ENCODE data around the gene ANAPC2. TPM values are rescaled to one million over a fixed set of nuclear protein-coding genes. Genes with fewer than 3 reads are reported as not detected.

Gene ANAPC2, protein sequence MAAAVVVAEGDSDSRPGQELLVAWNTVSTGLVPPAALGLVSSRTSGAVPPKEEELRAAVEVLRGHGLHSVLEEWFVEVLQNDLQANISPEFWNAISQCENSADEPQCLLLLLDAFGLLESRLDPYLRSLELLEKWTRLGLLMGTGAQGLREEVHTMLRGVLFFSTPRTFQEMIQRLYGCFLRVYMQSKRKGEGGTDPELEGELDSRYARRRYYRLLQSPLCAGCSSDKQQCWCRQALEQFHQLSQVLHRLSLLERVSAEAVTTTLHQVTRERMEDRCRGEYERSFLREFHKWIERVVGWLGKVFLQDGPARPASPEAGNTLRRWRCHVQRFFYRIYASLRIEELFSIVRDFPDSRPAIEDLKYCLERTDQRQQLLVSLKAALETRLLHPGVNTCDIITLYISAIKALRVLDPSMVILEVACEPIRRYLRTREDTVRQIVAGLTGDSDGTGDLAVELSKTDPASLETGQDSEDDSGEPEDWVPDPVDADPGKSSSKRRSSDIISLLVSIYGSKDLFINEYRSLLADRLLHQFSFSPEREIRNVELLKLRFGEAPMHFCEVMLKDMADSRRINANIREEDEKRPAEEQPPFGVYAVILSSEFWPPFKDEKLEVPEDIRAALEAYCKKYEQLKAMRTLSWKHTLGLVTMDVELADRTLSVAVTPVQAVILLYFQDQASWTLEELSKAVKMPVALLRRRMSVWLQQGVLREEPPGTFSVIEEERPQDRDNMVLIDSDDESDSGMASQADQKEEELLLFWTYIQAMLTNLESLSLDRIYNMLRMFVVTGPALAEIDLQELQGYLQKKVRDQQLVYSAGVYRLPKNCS
- total RNA-seq (2014; rRNA removed; shearing (Covaris generic); ENCODE audit: low replicate concordance), result 16.8 and 28.0 TPM in 2 replicates

GRCh38 chr9:137188490-137189296 lies at the start of gene ANAPC2, which contains the start of gene SSNA1:
Gene ANAPC2 (minus strand): TSS chr9:137188560. CDS start chr9:137188532, 28 bp downstream.
Gene SSNA1 (plus strand): TSS chr9:137188676. CDS start chr9:137188727, 51 bp downstream.
- H2AFZ ChIP-seq (ENCODE audit: low read length), result no peak within 1 kb of the TSS
- peak within 1 kb of the TSS; percentile 77 for H3K4me2 ChIP-seq (ENCODE audit: low read depth, low read length, poor library complexity, severe bottlenecking)
- peaks cover 32% of the 10 kb centered on the region for H3K4me1 ChIP-seq (ENCODE audit: low read length)
- no peaks in the 10 kb centered on the region for H3K9me2 ChIP-seq (replicated peaks; ENCODE audit: insufficient read depth, low read length)
- no peaks in the 10 kb centered on the region for H3K27me3 ChIP-seq (ENCODE audit: low read length)
- no peaks in the 10 kb centered on the region for H3K9me3 ChIP-seq (ENCODE audit: low read length)
- peaks cover 33% of the 10 kb centered on the region for H3K79me2 ChIP-seq (ENCODE audit: low read length)
- peak within 1 kb of the TSS; percentile 75 for H3K27ac ChIP-seq (ENCODE audit: low read length)
- H4K20me1 ChIP-seq (ENCODE audit: insufficient read depth, low read depth, low read length), result peaks cover 22% of the 10 kb centered on the region
- H3K36me3 ChIP-seq (ENCODE audit: insufficient read depth, low read length), result no peaks in the 10 kb centered on the region
- DNase-seq, result peak; percentile 98
- H3K4me3 ChIP-seq (ENCODE audit: low read length), result peak within 1 kb of the TSS; percentile 87
- H3K9ac ChIP-seq (ENCODE audit: low read length), result peak within 1 kb of the TSS; percentile 86

DNA sequence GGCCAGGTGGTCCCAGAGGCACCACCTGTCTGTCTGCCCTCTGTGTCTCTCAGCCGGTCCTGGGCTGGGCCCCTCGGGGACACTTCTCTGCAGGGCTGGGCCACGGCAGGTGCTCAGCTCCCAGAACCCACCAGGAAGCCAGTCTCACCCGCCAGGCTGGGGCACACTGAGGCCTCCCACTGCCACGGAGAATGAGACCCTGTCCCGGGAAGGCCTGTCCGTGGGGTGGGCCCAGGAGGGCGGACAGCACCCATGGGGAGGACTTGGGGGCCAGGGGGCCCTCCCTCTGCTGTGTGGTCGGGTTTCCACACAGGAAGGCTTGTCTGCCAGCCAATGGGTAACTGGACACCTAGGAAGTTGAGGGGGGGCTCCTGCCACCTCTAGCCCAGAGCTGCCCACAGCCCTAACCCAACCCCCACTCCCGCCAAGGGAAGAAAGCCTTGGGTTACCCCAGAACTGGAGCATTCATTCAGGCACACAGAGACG lies 48.6 kb upstream of the ANAPC2 start:
- H3K9ac ChIP-seq (ENCODE audit: low read length), result peak overlapping the region; percentile 36
- no peak overlapping the region for H3K27ac ChIP-seq (ENCODE audit: low read length)
- no peak for DNase-seq
- H3K9me3 ChIP-seq (ENCODE audit: low read length), result no peaks in the 10 kb centered on the region
- peak overlapping the region; percentile 30; the same call in 1 of the 2 replicates for H3K4me3 ChIP-seq (ENCODE audit: low read length)
- H4K20me1 ChIP-seq (ENCODE audit: insufficient read depth, low read depth, low read length), result peaks cover 40% of the 10 kb centered on the region
- H3K27me3 ChIP-seq (ENCODE audit: low read length), result no peaks in the 10 kb centered on the region
- peaks cover 4% of the 10 kb centered on the region for H3K36me3 ChIP-seq (ENCODE audit: insufficient read depth, low read length)
- peak overlapping the region; percentile 52 for H3K4me2 ChIP-seq (ENCODE audit: low read depth, low read length, poor library complexity, severe bottlenecking)
- peaks cover 55% of the 10 kb centered on the region for H3K4me1 ChIP-seq (ENCODE audit: low read length)
- H3K79me2 ChIP-seq (ENCODE audit: low read length), result 0 out of 2 replicates have a peak, but pooled peaks cover 4% of the 10 kb centered on the region
- H2AFZ ChIP-seq (ENCODE audit: low read length), result no peak overlapping the region
- no peaks in the 10 kb centered on the region for H3K9me2 ChIP-seq (replicated peaks; ENCODE audit: insufficient read depth, low read length)

DNA sequence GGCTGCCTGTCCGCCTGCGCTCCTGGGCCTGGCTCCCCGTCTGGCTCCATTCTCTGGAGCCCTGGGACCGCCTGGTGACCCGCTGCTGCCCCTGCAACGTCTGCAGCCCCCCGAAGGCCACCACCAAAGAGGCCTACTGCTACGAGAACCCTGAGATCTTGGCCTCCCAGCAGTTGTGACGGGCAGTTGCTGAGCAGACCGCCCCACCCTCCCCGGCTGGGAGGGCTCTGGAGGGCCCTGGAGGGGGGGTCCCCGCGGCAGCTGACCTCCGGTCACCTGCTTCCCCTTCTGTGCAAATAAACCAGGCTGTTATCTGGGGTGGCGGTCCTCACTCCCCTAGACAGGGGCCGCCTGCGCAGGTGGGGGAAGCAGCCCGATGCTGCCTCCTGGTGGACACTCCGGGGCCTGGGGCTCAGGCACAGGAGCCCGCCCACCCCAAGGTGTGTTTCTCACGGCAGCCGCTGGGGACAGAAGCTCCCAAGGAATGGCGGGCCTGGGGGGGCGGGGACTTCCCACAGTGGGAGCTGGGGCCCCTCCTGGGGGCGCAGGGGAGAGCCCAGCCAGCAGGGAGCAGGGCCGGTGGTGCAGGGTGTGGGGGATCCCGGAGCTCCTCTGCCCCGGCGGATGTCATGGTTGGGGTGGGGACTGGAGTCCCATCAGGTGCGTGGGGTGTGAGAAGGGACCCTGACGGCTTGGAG lies 48.0 kb upstream of the ANAPC2 start:
- DNase-seq, result peak; percentile 95
- Histone ChIP-seq H3K9ac (ENCODE audit: low read length) (peak overlapping the region; percentile 36), H3K4me2 (ENCODE audit: low read depth, low read length, poor library complexity, severe bottlenecking) (peak overlapping the region; percentile 52), H3K4me1 (ENCODE audit: low read length) (peaks cover 54% of the 10 kb centered on the region), H3K27me3 (ENCODE audit: low read length) (no peaks in the 10 kb centered on the region), H3K4me3 (ENCODE audit: low read length) (peak overlapping the region; percentile 30; the same call in 1 of the 2 replicates), H3K9me2 (replicated peaks; ENCODE audit: insufficient read depth, low read length) (no peaks in the 10 kb centered on the region), H2AFZ (ENCODE audit: low read length) (no peak overlapping the region), H3K79me2 (ENCODE audit: low read length) (no peaks in the 10 kb centered on the region), H4K20me1 (ENCODE audit: insufficient read depth, low read depth, low read length) (peaks cover 35% of the 10 kb centered on the region; the same call in 1 of the 2 replicates), H3K36me3 (ENCODE audit: insufficient read depth, low read length) (no peaks in the 10 kb centered on the region), H3K9me3 (ENCODE audit: low read length) (no peaks in the 10 kb centered on the region), H3K27ac (ENCODE audit: low read length) (no peak overlapping the region)

DNA sequence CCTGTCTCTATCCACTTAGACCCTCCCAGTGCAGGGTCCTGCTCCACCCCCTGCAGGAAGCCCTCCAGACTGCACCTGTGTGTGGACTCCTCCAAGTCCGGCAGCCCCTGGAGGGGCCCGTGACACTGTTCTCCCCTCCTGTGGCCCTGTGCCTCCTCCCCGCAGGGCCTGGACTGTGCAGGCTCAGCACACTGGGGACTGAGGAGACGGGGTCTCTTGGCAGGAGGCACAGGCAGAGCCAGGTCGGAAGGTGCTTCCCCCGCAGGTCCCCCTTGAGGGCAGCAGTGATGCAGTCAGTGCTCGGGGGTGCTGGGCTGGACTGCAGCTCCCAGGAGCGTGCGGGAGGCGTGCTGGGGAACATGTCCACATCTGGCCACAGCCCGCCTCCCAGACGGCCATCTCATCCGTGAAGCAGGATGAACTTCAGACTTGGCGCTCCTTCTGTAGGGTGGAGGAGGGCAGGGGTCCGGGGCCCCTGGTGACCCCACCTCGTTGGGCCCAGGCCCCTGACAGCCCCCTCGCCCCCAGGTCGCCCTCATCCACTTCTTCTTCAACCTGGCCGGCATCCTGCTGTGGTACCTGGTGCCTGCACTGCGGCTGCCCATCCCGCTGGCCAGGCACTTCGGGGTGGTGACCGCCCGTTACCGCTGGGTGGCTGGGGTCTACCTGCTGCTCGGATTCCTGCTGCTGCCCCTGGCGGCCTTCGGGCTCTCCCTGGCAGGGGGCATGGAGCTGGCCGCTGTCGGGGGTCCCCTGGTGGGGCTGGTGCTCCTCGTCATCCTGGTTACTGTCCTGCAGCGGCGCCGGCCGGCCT lies 47.3 kb upstream of the ANAPC2 start:
- no peaks in the 10 kb centered on the region for H3K9me2 ChIP-seq (replicated peaks; ENCODE audit: insufficient read depth, low read length)
- H2AFZ ChIP-seq (ENCODE audit: low read length), result no peak overlapping the region
- no peaks in the 10 kb centered on the region for H3K79me2 ChIP-seq (ENCODE audit: low read length)
- H3K4me2 ChIP-seq (ENCODE audit: low read depth, low read length, poor library complexity, severe bottlenecking), result peak overlapping the region; percentile 70
- no peak for DNase-seq
- no peaks in the 10 kb centered on the region for H3K27me3 ChIP-seq (ENCODE audit: low read length)
- peak overlapping the region; percentile 45; the same call in 1 of the 2 replicates for H3K4me3 ChIP-seq (ENCODE audit: low read length)
- no peaks in the 10 kb centered on the region for H3K9me3 ChIP-seq (ENCODE audit: low read length)
- H4K20me1 ChIP-seq (ENCODE audit: insufficient read depth, low read depth, low read length), result peaks cover 35% of the 10 kb centered on the region; the same call in 1 of the 2 replicates
- H3K36me3 ChIP-seq (ENCODE audit: insufficient read depth, low read length), result no peaks in the 10 kb centered on the region
- H3K9ac ChIP-seq (ENCODE audit: low read length), result peak overlapping the region; percentile 43
- H3K27ac ChIP-seq (ENCODE audit: low read length), result no peak overlapping the region
- peaks cover 54% of the 10 kb centered on the region for H3K4me1 ChIP-seq (ENCODE audit: low read length)

GRCh38 chr9:137234758-137235423 lies 46.5 kb upstream of the ANAPC2 start:
- Histone ChIP-seq H3K4me2 (ENCODE audit: low read depth, low read length, poor library complexity, severe bottlenecking) (peak overlapping the region; percentile 70), H3K9ac (ENCODE audit: low read length) (peak overlapping the region; percentile 43), H3K79me2 (ENCODE audit: low read length) (no peaks in the 10 kb centered on the region), H3K27ac (ENCODE audit: low read length) (no peak overlapping the region), H3K36me3 (ENCODE audit: insufficient read depth, low read length) (no peaks in the 10 kb centered on the region), H2AFZ (ENCODE audit: low read length) (no peak overlapping the region), H4K20me1 (ENCODE audit: insufficient read depth, low read depth, low read length) (peaks cover 35% of the 10 kb centered on the region; the same call in 1 of the 2 replicates), H3K9me2 (replicated peaks; ENCODE audit: insufficient read depth, low read length) (no peaks in the 10 kb centered on the region), H3K4me3 (ENCODE audit: low read length) (peak overlapping the region; percentile 45), H3K27me3 (ENCODE audit: low read length) (no peaks in the 10 kb centered on the region), H3K4me1 (ENCODE audit: low read length) (peaks cover 49% of the 10 kb centered on the region), H3K9me3 (ENCODE audit: low read length) (no peaks in the 10 kb centered on the region)
- DNase-seq, result peak; percentile 85

GRCh38 chr9:137234055-137234697 lies 45.8 kb upstream of the ANAPC2 start:
- DNase-seq, result no peak
- Histone ChIP-seq H2AFZ (ENCODE audit: low read length) (no peak overlapping the region), H3K9ac (ENCODE audit: low read length) (peak overlapping the region; percentile 43), H3K27me3 (ENCODE audit: low read length) (no peaks in the 10 kb centered on the region), H3K36me3 (ENCODE audit: insufficient read depth, low read length) (no peaks in the 10 kb centered on the region), H3K9me3 (ENCODE audit: low read length) (no peaks in the 10 kb centered on the region), H3K4me3 (ENCODE audit: low read length) (peak overlapping the region; percentile 45; the same call in 1 of the 2 replicates), H3K4me2 (ENCODE audit: low read depth, low read length, poor library complexity, severe bottlenecking) (peak overlapping the region; percentile 70), H4K20me1 (ENCODE audit: insufficient read depth, low read depth, low read length) (peaks cover 35% of the 10 kb centered on the region; the same call in 1 of the 2 replicates), H3K27ac (ENCODE audit: low read length) (no peak overlapping the region), H3K9me2 (replicated peaks; ENCODE audit: insufficient read depth, low read length) (no peaks in the 10 kb centered on the region), H3K79me2 (ENCODE audit: low read length) (no peaks in the 10 kb centered on the region), H3K4me1 (ENCODE audit: low read length) (peaks cover 45% of the 10 kb centered on the region)

Measured in Karpas-422 (cell line).